Body of pancreas (tissue), 4 donors: ENCODE measurements around the gene EPHA10. TPM values are rescaled to one million over a fixed set of nuclear protein-coding genes. Genes with fewer than 3 reads are reported as not detected.

Experiments
- ATAC-seq: fragments of 150-250 bp; one replicate; pipeline ENCODE4 v1.9.1; 2016
- DNase-seq, 4 donors: peaks; one replicate each; pipeline ENCODE4 v3.0.0-alpha.2; 2019
- H3K27ac ChIP-seq, 4 donors: fragments of 200-600 bp; sonication (generic); 1 replicate in 3 of 4; 2 replicates in 1 of 4; pipeline versions ENCODE4 v1.5.1 to v1.6.1; 2016 to 2019; ENCODE audit warnings: mild to moderate bottlenecking in 1 of 4, mixed read lengths in 1 of 4, moderate library complexity in 1 of 4
- H3K27me3 ChIP-seq, 2 donors: fragments of 200-600 bp; sonication (generic); one replicate each; pipeline ENCODE4 v1.6.0; 2016; ENCODE audit warnings: mild to moderate bottlenecking in 1 of 2
- H3K36me3 ChIP-seq, 2 donors: fragments of 200-600 bp; sonication (generic); replicated peaks in 1 of 2; 2 replicates each; pipeline ENCODE4 v1.5.1; 2016; ENCODE audit warnings: low read depth in 2 of 2; ENCODE audit not compliant: insufficient read depth in 1 of 2
- H3K4me1 ChIP-seq: fragments of 200-600 bp; sonication (generic); one replicate; pipeline ENCODE4 v1.6.0; 2016
- H3K4me3 ChIP-seq, 2 donors: fragments of 200-600 bp; sonication (generic); 1 replicate in 1 of 2; 2 replicates in 1 of 2; pipeline ENCODE4 v1.5.1; 2016 to 2019
- H3K9me3 ChIP-seq, 3 donors: fragments of 200-600 bp; sonication (generic); 1 replicate in 2 of 3; 2 replicates in 1 of 3; pipeline ENCODE4 v1.5.1; 2016
- POLR2A ChIP-seq, 3 donors: fragments of 450-650 bp; IDR thresholded peaks; one replicate each; pipeline ENCODE4 v1.6.1; 2016; ENCODE audit warnings: antibody characterized with exemption in 3 of 3, mild to moderate bottlenecking in 2 of 3
- WGBS, 2 donors: methylation state at CpG; one replicate each; pipeline ENCODE4 v1.1.5; 2017; 5-methylcytosine and 5-hydroxymethylcytosine counted together
- intact Hi-C: fragments of 100-400 bp; cut with DNase I; formaldehyde crosslinking; loops from one replicate; pipeline ENCODE4 v1.15.1; 2023
- small RNA-seq: library from RNA; depleted of rRNA; stranded (forward); fragments of <200 nt; gene quantifications from one replicate; pipeline ENCODE3, GENCODE V24; 2016
- total RNA-seq, 2 donors: library from RNA; depleted of rRNA; stranded (reverse); fragments of >200 nt; gene quantifications; one replicate each; pipeline ENCODE4 v1.1.0, GENCODE V29; 2016
- TF ChIP-seq, protein P1 (sequence below), 7 experiments: fragments of 450-650 bp in 4 of 7; fragments of 200-600 bp in 3 of 7; sonication (generic) in 3 of 7; IDR thresholded peaks; one replicate each; pipeline ENCODE4 v1.5.1; 2016 to 2019; ENCODE audit warnings: antibody characterized with exemption in 7 of 7

The EPHA10 gene
- total RNA-seq, 2 donors from 2014 or later: 1.6 to 2.0 TPM

DNA sequence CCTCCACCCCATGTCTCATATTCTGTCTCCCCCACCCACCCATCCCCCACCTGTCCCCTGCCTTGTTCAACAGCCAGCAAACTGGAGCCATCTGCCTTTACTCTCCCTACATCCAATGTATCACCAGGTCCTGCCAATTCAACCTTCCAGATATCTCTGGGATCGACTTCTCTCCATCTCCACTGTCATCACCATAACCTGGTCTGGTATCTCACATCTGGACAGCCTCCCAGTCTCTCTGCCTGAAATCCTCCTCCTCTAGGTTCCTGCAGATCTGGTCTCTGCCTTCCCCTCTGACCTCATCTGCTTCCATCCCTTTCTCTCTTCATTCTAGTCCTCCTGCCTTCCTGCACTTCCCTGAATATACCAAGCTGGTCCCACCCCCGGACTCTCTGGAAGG lies 94.8 kb downstream of the EPHA10 start:
- H3K27me3 ChIP-seq: peaks cover 0 to 5% of the 10 kb centered on the region in 2 donors
- no peaks in the 10 kb centered on the region for H3K4me1 ChIP-seq
- ATAC-seq (no peak), DNase-seq (no peak)
- 53 to 56% methylated on average over 2 of the region's 2 CpGs for WGBS, 2 donors
- H3K36me3 ChIP-seq: no peaks in the 10 kb centered on the region
- intact Hi-C loops: no loop called here
- TF ChIP-seq, protein P1, sequence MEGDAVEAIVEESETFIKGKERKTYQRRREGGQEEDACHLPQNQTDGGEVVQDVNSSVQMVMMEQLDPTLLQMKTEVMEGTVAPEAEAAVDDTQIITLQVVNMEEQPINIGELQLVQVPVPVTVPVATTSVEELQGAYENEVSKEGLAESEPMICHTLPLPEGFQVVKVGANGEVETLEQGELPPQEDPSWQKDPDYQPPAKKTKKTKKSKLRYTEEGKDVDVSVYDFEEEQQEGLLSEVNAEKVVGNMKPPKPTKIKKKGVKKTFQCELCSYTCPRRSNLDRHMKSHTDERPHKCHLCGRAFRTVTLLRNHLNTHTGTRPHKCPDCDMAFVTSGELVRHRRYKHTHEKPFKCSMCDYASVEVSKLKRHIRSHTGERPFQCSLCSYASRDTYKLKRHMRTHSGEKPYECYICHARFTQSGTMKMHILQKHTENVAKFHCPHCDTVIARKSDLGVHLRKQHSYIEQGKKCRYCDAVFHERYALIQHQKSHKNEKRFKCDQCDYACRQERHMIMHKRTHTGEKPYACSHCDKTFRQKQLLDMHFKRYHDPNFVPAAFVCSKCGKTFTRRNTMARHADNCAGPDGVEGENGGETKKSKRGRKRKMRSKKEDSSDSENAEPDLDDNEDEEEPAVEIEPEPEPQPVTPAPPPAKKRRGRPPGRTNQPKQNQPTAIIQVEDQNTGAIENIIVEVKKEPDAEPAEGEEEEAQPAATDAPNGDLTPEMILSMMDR (IDR thresholded peaks at IDR 0.05): no peak
- TF ChIP-seq POLR2A (IDR thresholded peaks at IDR 0.05): no peak
- no peak overlapping the region for H3K4me3 ChIP-seq
- H3K27ac ChIP-seq: no peak overlapping the region
- no peaks in the 10 kb centered on the region for H3K9me3 ChIP-seq

DNA sequence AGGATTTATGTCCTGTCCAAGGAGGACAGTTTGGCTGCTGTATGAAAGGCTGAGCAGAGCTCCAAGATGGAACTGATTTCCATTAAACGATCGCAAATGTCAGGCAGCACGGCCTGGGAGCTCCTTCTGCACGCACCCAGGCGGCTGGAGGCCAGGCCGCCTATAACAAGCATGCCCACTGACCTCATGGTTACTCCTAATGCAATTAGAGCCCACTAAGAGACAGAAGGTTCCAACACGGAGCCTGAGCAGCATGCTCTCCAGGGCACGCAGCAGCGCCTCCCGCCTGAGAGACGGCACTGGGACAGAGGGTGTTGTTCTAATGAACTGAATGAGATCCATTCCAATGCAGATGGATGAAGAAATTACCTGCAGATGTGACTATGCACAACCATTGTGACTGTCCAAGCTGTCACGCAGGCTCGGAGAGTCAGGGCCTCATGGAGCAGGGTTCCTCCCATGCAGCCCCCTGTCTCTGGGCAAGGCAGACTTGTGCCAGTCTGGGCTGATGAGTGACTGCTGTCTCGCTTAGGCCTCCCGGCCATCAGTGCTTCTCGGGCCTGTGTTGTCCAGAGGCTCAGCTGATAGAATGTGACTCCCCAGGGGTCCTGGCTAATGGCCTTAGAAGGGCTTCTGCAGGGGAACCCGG lies 97.8 kb downstream of the EPHA10 start:
- intact Hi-C loops: no loop called here
- TF ChIP-seq POLR2A (IDR thresholded peaks at IDR 0.05): no peak
- TF ChIP-seq, protein P1 (IDR thresholded peaks at IDR 0.05): no peak
- Histone ChIP-seq H3K27ac (no peak overlapping the region), H3K4me1 (no peaks in the 10 kb centered on the region), H3K36me3 (no peaks in the 10 kb centered on the region), H3K27me3 (peaks cover 0 to 5% of the 10 kb centered on the region in 2 donors), H3K4me3 (no peak overlapping the region), H3K9me3 (no peaks in the 10 kb centered on the region)
- no peak for ATAC-seq
- WGBS, 2 donors: 49 to 65% methylated on average over 4 to 16 of the region's 17 CpGs
- DNase-seq: no peak

DNA sequence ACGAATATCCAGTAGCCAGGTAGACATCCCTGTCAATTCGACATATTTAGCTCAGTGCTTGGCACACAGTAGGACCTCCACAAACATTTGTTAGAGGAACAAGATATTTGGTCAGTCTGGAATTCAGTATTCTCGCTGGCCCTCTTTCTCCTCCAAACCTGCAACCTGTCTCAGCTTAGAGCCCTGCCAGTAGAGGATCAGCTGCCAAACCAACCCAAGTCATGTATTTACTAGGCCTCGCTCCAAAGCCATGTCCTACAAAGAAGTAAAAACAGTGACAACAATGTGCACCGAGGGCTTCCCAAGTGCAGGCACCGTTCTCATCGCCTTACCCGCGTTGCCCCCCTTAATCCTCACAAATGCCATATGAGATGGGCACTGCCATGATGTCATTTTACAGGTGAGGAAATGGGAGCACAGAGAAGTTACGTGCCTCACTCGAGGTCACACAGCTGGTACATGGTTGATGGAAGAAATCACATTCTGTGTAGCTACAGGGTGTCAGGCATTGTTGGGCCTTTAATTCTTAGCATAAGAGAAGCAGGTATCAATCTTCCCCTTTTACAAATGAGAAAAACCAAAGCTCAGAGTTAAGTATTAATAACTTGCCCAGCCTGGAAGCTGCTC lies 98.6 kb downstream of the EPHA10 start:
- H3K27me3 ChIP-seq: peaks cover 0 to 5% of the 10 kb centered on the region in 2 donors
- ATAC-seq (no peak), DNase-seq (no peak)
- TF ChIP-seq, protein P1 (IDR thresholded peaks at IDR 0.05): no peak
- no peak for TF ChIP-seq POLR2A (IDR thresholded peaks at IDR 0.05)
- H3K4me3 ChIP-seq: no peak overlapping the region
- no peak overlapping the region for H3K27ac ChIP-seq
- H3K4me1 ChIP-seq: no peaks in the 10 kb centered on the region
- no peaks in the 10 kb centered on the region for H3K36me3 ChIP-seq
- WGBS, 2 donors: 69 to 72% methylated on average over 11 of the region's 11 CpGs
- intact Hi-C loops: no loop called here
- H3K9me3 ChIP-seq: no peaks in the 10 kb centered on the region

Small RNAs within 50 kb of the gene (small RNA-seq; reads per million reads assigned to genes)
- gene RF00019: not detected

Other genes with a start within 250 kb of the EPHA10 start
- gene SNIP1, start 210.8 kb downstream of the EPHA10 start, total RNA-seq: 10 to 100 TPM in 1 of 2 donors, 1 to 10 TPM in 1; 7.0 to 33.9 TPM
- 10 to 100 TPM; 16.5 to 19.5 TPM for gene DNALI1, start 208.2 kb downstream of the EPHA10 start, total RNA-seq
- gene GNL2, start 169.2 kb downstream of the EPHA10 start, total RNA-seq: 10 to 100 TPM; 22.8 to 33.0 TPM
- 1 to 10 TPM in 1 of 2 donors, under 1 TPM in 1; 0.66 to 1.0 TPM for gene RSPO1, start 130.2 kb downstream of the EPHA10 start, total RNA-seq
- gene CDCA8, start 72.6 kb downstream of the EPHA10 start, total RNA-seq: not detected
- 1 to 10 TPM in 1 of 2 donors, under 1 TPM in 1; 0.99 to 6.2 TPM for gene MANEAL, start 28.7 kb upstream of the EPHA10 start, total RNA-seq
- gene C1orf122, start 42.7 kb upstream of the EPHA10 start, total RNA-seq: 10 to 100 TPM; 26.2 to 71.9 TPM
- 10 to 100 TPM in 1 of 2 donors, 1 to 10 TPM in 1; 6.2 to 11.9 TPM for gene YRDC, start 43.1 kb upstream of the EPHA10 start, total RNA-seq
- 1 to 10 TPM; 1.3 to 3.9 TPM for gene MTF1, start 94.5 kb upstream of the EPHA10 start, total RNA-seq
- gene INPP5B, start 181.9 kb upstream of the EPHA10 start, total RNA-seq: 10 to 100 TPM; 11.5 to 13.5 TPM
- gene SF3A3, start 224.9 kb upstream of the EPHA10 start, total RNA-seq: 10 to 100 TPM; 22.1 to 54.1 TPM
- 1 to 10 TPM; 7.3 to 7.8 TPM for gene FHL3, start 240.4 kb upstream of the EPHA10 start, total RNA-seq
- 10 to 100 TPM; 10.9 to 13.2 TPM for gene UTP11, start 247.6 kb upstream of the EPHA10 start, total RNA-seq